K562 (cell line): Measurements from ENCODE around the gene NFIC. TPM values are rescaled to one million over a fixed set of nuclear protein-coding genes. Genes with fewer than 3 reads are reported as not detected.

Experiments
- ASH1L ChIP-seq: fragments of 450-650 bp; IDR thresholded peaks from 2 replicates; pipeline ENCODE4 v1.6.1; 2018; ENCODE audit warnings: borderline replicate concordance, mild to moderate bottlenecking, low read depth; ENCODE audit not compliant: partially characterized antibody
- CSDE1 ChIP-seq, 2 experiments: fragments of 450-650 bp; IDR thresholded peaks; 2 replicates each; pipeline ENCODE4 v1.6.1; 2016; ENCODE audit warnings: mild to moderate bottlenecking in 1 of 2
- FOXK2 ChIP-seq, 2 experiments: fragments of 450-650 bp; IDR thresholded peaks in 1 of 2; conservative IDR thresholded peaks in 1 of 2; 2 replicates each; pipeline ENCODE4 v1.6.1; 2016; ENCODE audit warnings: low read depth in 2 of 2, mild to moderate bottlenecking in 1 of 2
- GATAD2A ChIP-seq: fragments of 450-650 bp; IDR thresholded peaks from 2 replicates; pipeline ENCODE4 v1.6.1; 2017
- HMBOX1 ChIP-seq: sonication (generic); IDR thresholded peaks from 2 replicates; pipeline ENCODE4 v1.6.1; 2016
- KDM5B ChIP-seq: fragments of 200-600 bp; sonication (generic); IDR thresholded peaks from 2 replicates; pipeline ENCODE4 v1.6.1; 2012; ENCODE audit warnings: low read depth, mild to moderate bottlenecking, moderate library complexity, low read length, control low read depth, inconsistent platforms; ENCODE audit not compliant: insufficient replicate concordance
- MTA1 ChIP-seq: fragments of 450-650 bp; IDR thresholded peaks from 2 replicates; pipeline ENCODE4 v1.6.1; 2017; ENCODE audit warnings: borderline replicate concordance
- MYBL2 ChIP-seq, 2 experiments: fragments of 450-650 bp in 1 of 2; sonication (generic) in 1 of 2; formaldehyde crosslinking in 1 of 2; IDR thresholded peaks; 2 replicates each; pipeline versions ENCODE4 v1.6.1 to v1.8.1; 2017 to 2022; ENCODE audit warnings: borderline replicate concordance in 1 of 2, inconsistent platforms in 1 of 2, low read depth in 1 of 2, mild to moderate bottlenecking in 1 of 2, missing genetic modification reagents in 1 of 2, moderate library complexity in 1 of 2
- NBN ChIP-seq: fragments of 450-650 bp; IDR thresholded peaks from 2 replicates; pipeline ENCODE4 v1.6.1; 2016; ENCODE audit warnings: low read depth, mild to moderate bottlenecking
- POLR2AphosphoS5 ChIP-seq: IDR thresholded peaks from 2 replicates; pipeline ENCODE4 v1.6.1; 2011; ENCODE audit warnings: mild to moderate bottlenecking, low read depth, low read length, moderate library complexity; ENCODE audit not compliant: control insufficient read depth, insufficient read depth
- PRPF4 ChIP-seq: fragments of 200-400 bp; formaldehyde crosslinking; IDR thresholded peaks from one replicate; pipeline ENCODE4 v1.6.1; 2017; ENCODE audit warnings: low read length, low read depth, mild to moderate bottlenecking; ENCODE audit not compliant: insufficient read depth, poor library complexity, severe bottlenecking
- RREB1 ChIP-seq: fragments of 250-450 bp; sonication (Bioruptor Pico); IDR thresholded peaks from 2 replicates; pipeline ENCODE4 v1.4.0; 2020
- USF1 ChIP-seq: sonication (generic); formaldehyde crosslinking; IDR thresholded peaks from 2 replicates; pipeline ENCODE4 v1.9.0; 2022; ENCODE audit warnings: mild to moderate bottlenecking, missing genetic modification reagents
- USF2 ChIP-seq: sonication (generic); formaldehyde crosslinking; IDR thresholded peaks from 2 replicates; pipeline ENCODE4 v1.5.0; 2020; ENCODE audit warnings: missing genetic modification reagents
- ZFP36 ChIP-seq: fragments of 150-350 bp; IDR thresholded peaks from 2 replicates; pipeline ENCODE4 v1.6.1; 2018; ENCODE audit warnings: low read length, low read depth; ENCODE audit not compliant: partially characterized antibody
- ZKSCAN1 ChIP-seq: fragments of 150-350 bp; IDR thresholded peaks from 2 replicates; pipeline ENCODE4 v1.6.1; 2016; ENCODE audit warnings: low read depth, low read length
- ZNF253 ChIP-seq: fragments of 250-450 bp; sonication (Bioruptor Pico); conservative IDR thresholded peaks from 2 replicates; pipeline ENCODE4 v1.6.1; 2021; ENCODE audit warnings: mild to moderate bottlenecking
- ZNF780A ChIP-seq: fragments of 250-450 bp; sonication (Bioruptor Pico); IDR thresholded peaks from 2 replicates; pipeline ENCODE4 v1.5.0; 2021; ENCODE audit warnings: mild to moderate bottlenecking
- polyA plus RNA-seq, 8 experiments: library from polyadenylated mRNA; depleted of rRNA in 4 of 8; stranded (reverse) in 5 of 8; unstranded in 3 of 8; fragments of >200 nt; fragmentation: Nextera tagmentation in 2 of 8; fragmentation: Illumina TruSeq in 1 of 8; extraction: Ambion mirVana in 2 of 8; extraction: Trizol in 1 of 8; gene quantifications; 2 replicates each; pipeline versions ENCODE4 v1.2.1 to v1.2.3, GENCODE V29; 2011 to 2014; ENCODE audit warnings: inconsistent platforms in 1 of 8, missing spikeins in 1 of 8
- total RNA-seq, 7 experiments: library from RNA; depleted of rRNA in 6 of 7; stranded (reverse); fragments of >200 nt in 6 of 7; fragmentation: Illumina TruSeq in 2 of 7; extraction: Trizol in 2 of 7; gene quantifications; 2 replicates each; pipeline versions ENCODE4 v1.2.1 to v1.2.3, GENCODE V29; 2011 to 2021; ENCODE audit warnings: low replicate concordance in 1 of 7

The NFIC gene
- total and polyA plus RNA-seq, 9 of the 15 experiments (the other 6 are each of a cell fraction or from before 2014, with no cell fraction given): 0.71 to 62.1 (median 6.9) TPM

- TF ChIP-seq ZNF253: no peak
- peak; percentile 79 for TF ChIP-seq MTA1
- TF ChIP-seq ASH1L: no peak
- TF ChIP-seq USF2: peak; percentile 64; the same call in 1 of the 2 replicates
- TF ChIP-seq USF1 (CRISPR knock-in tag): peak; percentile 63; the same call in 1 of the 2 replicates
- TF ChIP-seq ZNF780A: no peak
- TF ChIP-seq NBN: peak; percentile 78; the same call in 1 of the 2 replicates
- TF ChIP-seq MYBL2 (IDR thresholded peaks at IDR 0.05; ENCODE audit: low read depth): no peak
- no peak for TF ChIP-seq MYBL2 (CRISPR knock-in tag; IDR thresholded peaks at IDR 0.05; ENCODE audit: borderline replicate concordance)
- peak; percentile 75 for TF ChIP-seq HMBOX1
- TF ChIP-seq FOXK2 (conservative IDR thresholded peaks at IDR 0.05 in 1 of 2, IDR thresholded peaks at IDR 0.05 in 1 of 2; ENCODE audit: low read depth in 2 of 2): peak in 1 of 2 experiments; percentile 21; a peak in 1 of 4 replicates
- TF ChIP-seq ZFP36: peak; percentile 32
- 0 out of 2 replicates have a peak, but pooled peaks have one; percentile 20 for TF ChIP-seq ZKSCAN1
- TF ChIP-seq CSDE1 (IDR thresholded peaks at IDR 0.05): no peak
- TF ChIP-seq KDM5B: no peak
- TF ChIP-seq POLR2AphosphoS5: peak; percentile 14; the same call in 1 of the 2 replicates
- 0 out of 2 replicates have a peak, but pooled peaks have one; percentile 46 for TF ChIP-seq GATAD2A
- 0 out of 2 replicates have a peak, but pooled peaks have one; percentile 60 for TF ChIP-seq RREB1 (CRISPR knock-in tag)
- no peak for TF ChIP-seq PRPF4
Observed at GRCh38 chr19:3374369-3375112, 8.2 kb downstream of the NFIC start (continued).
